ENCODE measurements around the gene USH1G.

USH1G gene

GRCh38 chr17:74954665-74955421 is 31.8 kb upstream of the USH1G start:
- in situ Hi-C loops (cut with MboI; ENCODE audit: low sequenced_read_pairs), result no loop called here

DNA sequence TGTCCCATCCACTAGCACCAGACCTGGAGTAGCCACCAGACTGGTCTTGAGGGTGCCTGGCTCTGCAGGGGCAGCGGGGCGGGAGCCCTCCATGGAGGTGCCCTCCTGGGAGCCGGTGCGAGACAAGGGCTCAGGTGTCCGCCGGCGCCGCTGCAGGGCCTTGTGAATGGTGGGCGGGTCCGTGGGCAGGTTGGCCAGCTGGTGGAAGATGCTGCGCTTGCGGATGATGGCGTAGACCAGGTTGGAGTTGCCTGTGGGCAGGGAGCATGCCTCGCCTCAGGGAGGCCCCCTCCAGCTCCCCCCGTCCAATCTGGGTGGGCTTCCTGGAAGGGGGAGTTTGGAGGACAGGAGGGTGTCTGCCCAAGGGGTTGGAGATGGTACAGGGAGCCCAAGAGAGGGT is 31.1 kb upstream of the USH1G start:
- in situ Hi-C loops (cut with MboI; ENCODE audit: low sequenced_read_pairs), result no loop called here

DNA sequence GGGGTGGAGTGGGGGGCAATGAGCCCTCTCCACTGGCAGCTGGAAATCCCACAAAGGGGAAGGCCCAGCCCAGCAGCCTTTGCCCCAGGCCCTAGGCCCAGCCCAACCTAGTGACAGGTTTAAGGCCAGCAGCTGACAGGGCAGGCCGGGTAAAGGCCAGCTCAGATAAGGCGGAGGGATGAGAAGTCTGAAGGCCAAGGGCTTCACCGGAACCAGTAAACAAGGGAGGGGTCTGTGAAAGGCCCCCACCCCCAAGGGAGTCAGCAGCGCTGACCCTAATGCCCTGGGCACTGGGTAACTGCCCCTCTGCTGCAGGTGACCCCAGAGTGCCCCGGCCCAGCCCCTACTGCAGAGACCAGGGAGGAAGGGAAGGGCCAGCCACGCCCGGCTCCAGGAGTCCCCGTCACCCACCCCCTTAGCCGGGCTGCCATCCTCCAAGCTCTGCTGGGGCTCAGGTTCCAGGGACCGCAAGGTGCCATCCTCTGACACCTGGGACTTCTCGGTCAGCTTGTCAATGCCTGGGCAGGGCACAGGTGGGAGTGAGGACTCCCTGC is 30.2 kb upstream of the USH1G start:
- in situ Hi-C loops (cut with MboI; ENCODE audit: low sequenced_read_pairs), result no loop called here

DNA sequence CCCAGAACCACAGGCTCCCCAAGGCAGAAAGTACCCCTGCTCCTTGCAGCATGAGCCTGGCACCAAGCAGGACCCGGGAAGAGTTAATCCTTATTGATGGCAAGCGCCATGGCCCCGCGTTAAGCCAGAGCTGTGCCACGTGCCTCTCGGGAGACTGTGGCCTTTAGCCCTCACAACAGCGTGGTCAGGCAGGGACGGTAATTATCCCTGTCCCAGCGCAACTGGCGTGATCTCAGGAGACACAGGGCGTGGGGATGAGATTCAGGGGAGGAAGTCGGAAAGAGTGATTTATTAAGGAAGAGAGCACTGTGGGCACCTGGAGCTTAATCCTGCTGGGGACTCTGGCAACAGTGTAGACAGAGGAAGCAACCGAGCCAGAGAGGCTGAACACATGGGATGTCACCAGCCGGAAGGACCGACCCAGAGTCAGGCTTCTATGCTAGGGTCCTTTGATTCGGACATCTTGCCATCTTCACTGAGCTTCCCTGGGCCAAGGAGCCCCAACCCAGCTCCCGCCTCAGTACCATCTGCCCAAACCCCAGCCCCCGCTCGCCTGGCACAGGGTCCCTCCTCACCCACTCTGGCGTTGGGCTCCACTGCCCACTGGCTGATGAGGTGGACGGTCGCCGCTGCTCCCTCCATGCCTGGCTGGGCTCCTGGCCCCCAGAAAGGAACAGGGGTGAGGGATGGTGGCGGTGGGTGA is 29.5 kb upstream of the USH1G start:
- in situ Hi-C loops (cut with MboI; ENCODE audit: low sequenced_read_pairs), result no loop called here

DNA sequence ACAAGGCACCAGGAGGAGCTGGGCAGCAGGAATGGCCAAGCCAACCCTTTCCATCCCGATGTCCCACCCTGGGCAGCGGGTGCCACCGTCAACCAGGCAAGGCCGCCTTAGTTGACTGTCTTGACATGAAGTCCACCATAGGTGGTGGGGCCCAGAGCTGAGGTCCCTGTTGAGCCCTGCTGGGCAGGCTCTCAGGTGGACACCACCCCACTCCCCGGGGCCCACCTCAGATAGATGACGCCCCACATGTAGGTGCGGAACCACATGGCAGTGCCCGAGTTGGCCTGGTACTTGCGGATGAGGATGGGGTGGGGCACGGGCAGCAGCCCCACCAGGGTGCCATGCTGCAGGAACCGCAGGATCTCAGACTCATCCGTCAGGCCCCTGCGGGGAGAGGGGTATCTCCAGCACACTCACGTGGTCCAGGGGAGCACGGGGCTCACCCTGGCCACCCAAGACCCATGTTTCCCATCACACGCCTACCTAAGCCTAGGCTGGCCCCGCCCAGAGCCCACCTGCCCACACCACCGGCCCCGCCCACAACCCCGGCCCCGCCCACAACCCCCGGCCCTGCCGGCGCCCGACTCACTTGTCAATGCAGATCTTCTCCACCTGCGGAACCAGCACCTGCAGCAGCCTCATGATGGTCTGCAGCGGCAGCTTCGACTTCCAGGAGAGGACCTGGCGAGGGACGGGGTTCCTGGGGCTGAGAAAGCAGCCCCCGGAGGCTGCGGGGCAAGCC is 28.8 kb upstream of the USH1G start:
- in situ Hi-C loops (cut with MboI; ENCODE audit: low sequenced_read_pairs), result no loop called here

DNA sequence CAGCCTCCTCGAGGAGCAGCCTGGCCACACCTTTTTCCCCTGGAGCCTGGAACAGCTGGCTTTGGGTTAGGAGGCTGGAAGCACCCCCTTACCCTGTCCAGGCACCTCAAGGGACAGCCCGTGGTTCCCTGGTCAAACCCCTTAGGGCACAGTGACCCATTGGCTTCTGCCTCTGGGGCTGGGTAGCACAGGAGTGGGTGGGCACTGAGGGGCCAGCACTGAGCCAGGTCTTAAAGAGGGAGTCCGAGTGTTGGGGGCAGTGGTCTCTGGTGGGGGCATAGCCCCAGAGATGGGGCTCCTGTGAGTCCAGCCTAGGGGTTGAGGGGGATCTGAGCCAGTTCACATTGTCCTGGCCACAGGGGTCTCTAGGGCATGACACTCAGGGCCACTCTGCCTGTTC is 28.0 kb upstream of the USH1G start:
- in situ Hi-C loops (cut with MboI; ENCODE audit: low sequenced_read_pairs), result no loop called here

GRCh38 chr17:74950207-74950606 is 27.2 kb upstream of the USH1G start:
- in situ Hi-C loops (cut with MboI; ENCODE audit: low sequenced_read_pairs), result no loop called here

DNA sequence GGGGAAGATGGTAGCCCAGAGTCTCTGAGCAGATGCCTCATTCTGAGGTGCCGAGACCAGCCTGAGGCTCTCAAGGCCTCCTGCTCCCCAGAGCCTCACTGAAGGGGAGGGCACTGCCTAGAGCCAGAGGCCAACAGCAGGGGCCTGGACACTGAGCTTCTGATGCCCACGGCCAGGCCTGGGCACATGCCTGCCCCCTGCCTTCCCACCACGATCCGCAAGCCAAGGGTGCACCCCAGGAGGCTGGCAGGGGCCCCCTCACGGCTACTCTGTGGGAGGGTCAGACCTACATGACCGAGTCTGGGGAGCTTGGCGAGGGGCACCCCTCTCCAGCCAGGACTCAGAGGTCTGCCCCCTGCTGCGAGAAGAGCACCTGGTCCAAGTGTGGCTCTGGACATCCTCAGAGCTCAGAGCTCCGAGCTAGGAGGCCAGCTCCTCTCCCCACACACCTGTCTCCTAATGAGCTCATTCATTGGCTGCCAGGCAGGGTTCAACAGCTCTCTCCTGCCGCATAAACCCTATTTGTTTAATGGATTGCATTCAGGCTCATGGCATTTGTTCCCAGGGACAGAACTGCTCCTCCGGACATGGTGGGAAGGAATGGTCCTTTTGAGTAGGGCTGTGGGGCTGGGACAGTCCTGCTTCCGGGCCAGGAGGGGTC is 26.5 kb upstream of the USH1G start:
- in situ Hi-C loops (cut with MboI; ENCODE audit: low sequenced_read_pairs), result no loop called here

DNA sequence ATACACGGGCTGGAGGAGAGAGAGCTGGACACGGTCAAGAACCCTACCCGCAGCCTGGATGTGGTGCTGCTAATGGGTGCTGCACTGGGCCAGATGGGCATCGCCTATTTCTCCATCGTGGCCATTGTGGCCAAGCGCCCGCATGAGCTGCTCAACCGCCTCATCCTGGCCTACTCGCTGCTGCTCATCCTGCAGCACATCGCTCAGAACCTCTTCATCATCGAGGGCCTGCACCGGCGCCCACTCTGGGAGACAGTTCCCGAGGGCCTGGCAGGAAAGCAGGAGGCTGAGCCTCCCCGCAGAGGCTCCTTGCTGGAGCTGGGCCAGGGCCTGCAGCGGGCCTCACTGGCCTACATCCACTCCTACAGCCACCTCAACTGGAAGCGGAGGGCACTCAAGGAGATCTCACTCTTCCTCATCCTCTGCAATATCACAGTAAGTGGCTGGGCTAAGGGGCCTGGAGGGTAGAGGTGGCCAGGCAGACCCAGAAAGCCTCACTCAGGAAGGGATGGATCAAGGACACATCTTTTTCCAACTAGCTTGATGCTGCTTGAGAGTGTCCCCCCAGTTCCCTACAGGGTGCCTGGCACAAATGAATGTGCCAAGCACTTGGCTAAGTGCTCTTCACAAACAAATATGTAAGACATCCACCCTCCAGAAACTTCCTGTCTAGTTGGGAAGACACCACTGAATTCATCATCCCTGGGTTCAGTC is 24.1 kb upstream of the USH1G start:
- in situ Hi-C loops (cut with MboI; ENCODE audit: low sequenced_read_pairs), result no loop called here

GRCh38 chr17:74946641-74947040 is 23.6 kb upstream of the USH1G start:
- in situ Hi-C loops (cut with MboI; ENCODE audit: low sequenced_read_pairs), result no loop called here

DNA sequence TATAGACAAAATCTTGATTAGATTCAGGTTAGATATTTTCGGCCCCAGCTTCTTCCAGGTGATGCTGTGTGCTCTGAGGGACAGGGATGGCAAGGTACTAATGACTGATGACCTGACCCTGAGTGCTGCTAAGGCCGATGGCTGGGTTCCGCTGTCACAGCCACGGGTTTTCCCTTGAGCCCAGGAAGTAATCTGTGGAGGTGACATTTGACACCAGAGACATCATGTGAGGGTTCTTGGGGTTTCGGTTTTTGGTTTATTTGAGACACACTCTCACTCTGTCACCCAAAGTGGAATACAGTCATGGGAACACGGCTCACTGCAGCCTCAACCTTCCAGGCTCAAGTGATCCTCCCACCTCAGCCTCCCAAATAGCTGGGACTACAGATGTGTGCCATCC is 22.5 kb upstream of the USH1G start:
- in situ Hi-C loops (cut with MboI; ENCODE audit: low sequenced_read_pairs), result no loop called here

DNA sequence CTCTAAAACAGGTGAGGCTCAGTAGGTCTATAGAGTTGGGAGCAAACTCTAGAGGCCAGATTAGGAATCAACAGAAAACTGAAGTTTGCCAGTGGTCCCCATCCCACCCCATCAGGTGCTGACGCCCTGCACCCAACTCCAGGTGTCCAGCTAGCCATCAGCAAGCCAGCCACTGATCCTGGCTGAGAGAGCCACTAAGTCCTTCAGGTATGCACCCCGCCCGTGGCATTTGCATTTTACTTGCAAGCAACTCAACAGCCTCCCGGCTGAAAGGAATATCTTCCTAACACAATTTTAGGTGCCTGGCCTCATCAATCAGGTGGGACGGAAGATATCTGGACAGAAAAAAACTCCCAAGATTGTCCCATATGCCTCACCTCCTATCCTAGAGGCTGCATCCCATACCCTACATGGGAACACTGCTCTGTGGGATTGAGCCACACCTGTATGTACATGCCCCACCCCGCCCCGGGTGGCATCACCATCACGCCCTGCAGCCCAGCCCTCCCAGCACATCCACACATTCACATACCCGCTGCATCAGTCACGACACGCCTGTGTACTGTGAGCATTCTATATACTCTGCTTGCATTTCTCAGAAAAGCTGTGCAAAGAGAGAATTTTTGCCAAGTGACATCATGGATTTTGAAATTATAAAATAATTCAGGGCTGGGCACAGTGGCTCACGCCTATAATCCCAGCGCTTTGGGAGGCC is 20.9 kb upstream of the USH1G start:
- in situ Hi-C loops (cut with MboI; ENCODE audit: low sequenced_read_pairs), result no loop called here

GRCh38 chr17:74941128-74941725 is 18.2 kb upstream of the USH1G start:
- in situ Hi-C loops (cut with MboI; ENCODE audit: low sequenced_read_pairs), result no loop called here

- in situ Hi-C loops (cut with MboI; ENCODE audit: low sequenced_read_pairs), result no loop called here
These were observed 16.5 kb upstream of the USH1G start for GRCh38 chr17:74939534-74939933.

DNA sequence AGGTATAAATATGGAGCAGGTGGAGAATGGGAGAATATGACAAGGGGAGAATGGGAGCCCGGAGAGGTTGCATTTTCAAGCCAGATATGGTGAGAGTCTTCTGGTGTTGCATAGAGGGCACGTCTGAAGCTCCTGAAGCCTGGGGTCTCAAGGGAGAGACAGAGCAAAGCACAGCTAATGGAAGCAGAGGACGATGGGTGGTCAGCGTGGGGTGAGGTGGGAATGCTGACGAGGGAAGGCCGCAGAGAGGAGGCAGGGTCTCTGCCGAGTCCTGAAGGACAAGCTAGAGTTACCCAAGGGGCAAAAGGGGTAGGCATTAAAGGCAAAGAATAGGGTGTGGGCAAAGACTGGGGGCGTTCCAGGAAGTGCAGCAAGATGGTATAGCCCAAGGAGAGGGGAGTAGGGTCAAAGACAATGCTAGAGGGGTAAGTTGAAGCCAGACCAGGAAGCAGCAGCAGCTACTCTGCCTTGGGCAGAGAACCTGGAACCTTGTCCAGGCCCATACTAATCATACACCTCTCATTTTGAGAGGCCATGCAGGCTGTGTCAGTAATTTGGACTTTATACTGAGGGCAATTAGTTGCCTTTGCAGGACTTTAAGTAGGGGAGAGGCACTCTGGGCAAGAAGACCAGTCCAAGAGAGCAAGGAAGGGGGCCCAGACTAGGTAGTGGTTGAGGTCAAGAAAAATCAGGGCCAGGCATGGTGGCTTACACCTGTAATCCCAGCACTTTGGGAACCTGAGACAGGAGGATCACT is 15.3 kb upstream of the USH1G start:
- in situ Hi-C loops (cut with MboI; ENCODE audit: low sequenced_read_pairs), result no loop called here

- in situ Hi-C loops (cut with MboI; ENCODE audit: low sequenced_read_pairs), result no loop called here
These were observed 14.3 kb upstream of the USH1G start for GRCh38 chr17:74937064-74938051.

GRCh38 chr17:74936470-74936799 is 13.4 kb upstream of the USH1G start:
- in situ Hi-C loops (cut with MboI; ENCODE audit: low sequenced_read_pairs), result no loop called here

All from HL-60/S4 treated with phorbol 12-myristate 13-acetate at 8.2 ng/mL for 4 days and 3 days (cell line).